Hepatocyte (in vitro differentiated cells): ENCODE results near the gene NAV2.

ENCODE experiments used
- CTCF ChIP-seq: fragments of 200-600 bp; sonication (generic); IDR thresholded peaks from 2 replicates; pipeline ENCODE4 v1.5.1; 2016; ENCODE audit warnings: antibody characterized with exemption, mild to moderate bottlenecking; ENCODE audit not compliant: poor library complexity
- EZH2 ChIP-seq: fragments of 200-600 bp; sonication (generic); IDR thresholded peaks from 2 replicates; pipeline ENCODE4 v1.6.1; 2016; ENCODE audit warnings: antibody characterized with exemption, mild to moderate bottlenecking, borderline replicate concordance
- EZH2phosphoT487 ChIP-seq: fragments of 200-600 bp; sonication (generic); IDR thresholded peaks from one replicate; pipeline ENCODE4 v1.6.1; 2018; ENCODE audit warnings: antibody characterized with exemption, mild to moderate bottlenecking, low read depth, moderate library complexity; ENCODE audit not compliant: unreplicated experiment, severe bottlenecking

GRCh38 chr11:20010851-20011225, 298.2 kb downstream of the NAV2 start:
- no peak for TF ChIP-seq EZH2
- TF ChIP-seq CTCF: no peak
- no peak for TF ChIP-seq EZH2phosphoT487
